Natural killer cell (primary cell): Measurements from ENCODE around the gene GNPDA1. TPM values are rescaled to one million over a fixed set of nuclear protein-coding genes. Genes with fewer than 3 reads are reported as not detected.

ENCODE experiments used
- total RNA-seq, 4 donors: library from RNA; stranded (reverse); fragments of 120-200 nt in 1 of 4; gene quantifications; one replicate each; pipeline versions ENCODE4 v1.2.3 to v1.2.4, GENCODE V29; 2013 to 2022

The GNPDA1 gene
- total RNA-seq, 3 donors from 2014 or later (not counting 1 experiment from before 2014, with no cell fraction given) = 10.7 to 12.0 (median 11.2) TPM

Other genes with a start within 250 kb of the GNPDA1 start
- 10 to 100 TPM; 19.2 to 39.2 (median 32.1) TPM for gene PCDH1, start 134.6 kb downstream of the GNPDA1 start, total RNA-seq
- gene DELE1, start 89.2 kb downstream of the GNPDA1 start, total RNA-seq = 100 to 1,000 TPM; 106 to 125 (median 115) TPM
- under 1 TPM in 1 of 3 donors, not detected in 2; 0.05 TPM for gene PCDH12, start 54.8 kb downstream of the GNPDA1 start, total RNA-seq
- 10 to 100 TPM; 20.6 to 29.2 (median 21.3) TPM for gene RNF14, start 43.9 kb downstream of the GNPDA1 start, total RNA-seq
- gene NDFIP1, start 95.8 kb upstream of the GNPDA1 start, total RNA-seq = 10 to 100 TPM; 45.4 to 57.6 (median 51.7) TPM